Neural cell (in vitro differentiated cells): ENCODE results near the gene NUP50. TPM values are rescaled to one million over a fixed set of nuclear protein-coding genes. Genes with fewer than 3 reads are reported as not detected.

ENCODE experiments used
- H2AFZ ChIP-seq: fragments of 200-600, 300-800 bp; sonication (generic), shearing (Covaris generic); 2 replicates; pipeline ENCODE4 v1.6.0; 2014; ENCODE audit warnings: low read depth, mild to moderate bottlenecking, antibody characterized with exemption, low read length, moderate library complexity
- H3F3A ChIP-seq: fragments of 200-600 bp; shearing (Covaris generic); 2 replicates; pipeline ENCODE4 v1.6.1; 2016; ENCODE audit warnings: mild to moderate bottlenecking, moderate library complexity, mixed read lengths, antibody characterized with exemption, low read length; ENCODE audit not compliant: insufficient read depth, poor library complexity, severe bottlenecking
- H3K27ac ChIP-seq: fragments of 200-600, 300-800 bp; sonication (generic), shearing (Covaris generic); 2 replicates; pipeline ENCODE4 v1.5.1; 2014; ENCODE audit warnings: mild to moderate bottlenecking, low read length, moderate library complexity
- H3K27me3 ChIP-seq: fragments of 300-800, 200-600 bp; sonication (generic), shearing (Covaris generic); 2 replicates; pipeline ENCODE4 v1.6.0; 2014; ENCODE audit warnings: mild to moderate bottlenecking, low read depth, low read length, moderate library complexity; ENCODE audit not compliant: insufficient read depth
- H3K36me3 ChIP-seq: fragments of 300-800, 200-600 bp; sonication (generic), shearing (Covaris generic); 2 replicates; pipeline ENCODE4 v1.5.1; 2014; ENCODE audit warnings: mild to moderate bottlenecking, antibody characterized with exemption, low read length, moderate library complexity; ENCODE audit not compliant: insufficient read depth
- H3K4me2 ChIP-seq: fragments of 300-800, 200-600 bp; sonication (generic), shearing (Covaris generic); 2 replicates; pipeline ENCODE4 v1.6.0; 2014; ENCODE audit warnings: mild to moderate bottlenecking, low read length
- H3K4me3 ChIP-seq: fragments of 300-800, 200-600 bp; sonication (generic), shearing (Covaris generic); 2 replicates; pipeline ENCODE4 v1.5.1; 2014; ENCODE audit warnings: mild to moderate bottlenecking, low read length, moderate library complexity
- H3K79me2 ChIP-seq: fragments of 200-600 bp; shearing (Covaris generic); replicated peaks from 2 replicates; pipeline ENCODE4 v1.6.0; 2014; ENCODE audit warnings: mild to moderate bottlenecking, low read length, moderate library complexity; ENCODE audit not compliant: insufficient read depth
- H3K9ac ChIP-seq: fragments of 300-800, 200-600 bp; sonication (generic), shearing (Covaris generic); 2 replicates; pipeline ENCODE4 v1.6.1; 2016; ENCODE audit warnings: mild to moderate bottlenecking, low read length, mixed read lengths
- H3K9me2 ChIP-seq: fragments of 200-600 bp; shearing (Covaris generic); 2 replicates; pipeline ENCODE4 v1.6.1; 2016; ENCODE audit warnings: mild to moderate bottlenecking, low read length, mixed read lengths; ENCODE audit not compliant: insufficient read depth
- H3K9me3 ChIP-seq: fragments of 200-600, 300-800 bp; sonication (generic), shearing (Covaris generic); 2 replicates; pipeline ENCODE4 v1.6.1; 2016; ENCODE audit warnings: mild to moderate bottlenecking, mixed run types, low read length, moderate library complexity, mixed read lengths
- H4K20me1 ChIP-seq: fragments of 200-600 bp; shearing (Covaris generic); 2 replicates; pipeline ENCODE4 v1.6.1; 2016; ENCODE audit warnings: mild to moderate bottlenecking, mixed run types; ENCODE audit not compliant: insufficient read depth
- CTCF ChIP-seq: fragments of 450-650 bp; IDR thresholded peaks from 2 replicates; pipeline ENCODE4 v1.5.1; 2014; ENCODE audit warnings: antibody characterized with exemption, mild to moderate bottlenecking, moderate library complexity; ENCODE audit not compliant: poor library complexity, severe bottlenecking
- EP300 ChIP-seq: fragments of 450-650 bp; conservative IDR thresholded peaks from 2 replicates; pipeline ENCODE4 v1.6.1; 2014; ENCODE audit warnings: antibody characterized with exemption, mild to moderate bottlenecking, moderate library complexity; ENCODE audit not compliant: poor library complexity, severe bottlenecking
- EZH2 ChIP-seq: fragments of 200-600, 300-800 bp; shearing (Covaris generic), sonication (generic); IDR thresholded peaks from 2 replicates; pipeline ENCODE4 v1.6.1; 2014; ENCODE audit warnings: antibody characterized with exemption, low read length, borderline replicate concordance, mild to moderate bottlenecking; ENCODE audit not compliant: insufficient read depth, poor library complexity, severe bottlenecking
- MXI1 ChIP-seq: fragments of 450-650 bp; conservative IDR thresholded peaks from 2 replicates; pipeline ENCODE4 v1.6.1; 2014; ENCODE audit warnings: antibody characterized with exemption, mild to moderate bottlenecking; ENCODE audit not compliant: poor library complexity, severe bottlenecking
- POLR2AphosphoS5 ChIP-seq: IDR thresholded peaks from 2 replicates; pipeline ENCODE4 v1.6.1; 2012
- RAD21 ChIP-seq: fragments of 450-650 bp; conservative IDR thresholded peaks from 2 replicates; pipeline ENCODE4 v1.6.1; 2014; ENCODE audit warnings: antibody characterized with exemption, mild to moderate bottlenecking, moderate library complexity
- SMC3 ChIP-seq: fragments of 450-650 bp; conservative IDR thresholded peaks from 2 replicates; pipeline ENCODE4 v1.6.1; 2014; ENCODE audit warnings: antibody characterized with exemption, mild to moderate bottlenecking, moderate library complexity; ENCODE audit not compliant: poor library complexity
- TAF1 ChIP-seq: IDR thresholded peaks from 2 replicates; pipeline ENCODE4 v1.6.1; 2012; ENCODE audit warnings: low read depth
- polyA plus RNA-seq: library from polyadenylated mRNA; depleted of rRNA; stranded (reverse); fragments of >200 nt; gene quantifications from 2 replicates; pipeline ENCODE4 v1.2.3, GENCODE V29; 2014
- TF ChIP-seq, protein P1 (sequence below): IDR thresholded peaks from 2 replicates; pipeline ENCODE4 v1.6.1; 2012; ENCODE audit warnings: borderline replicate concordance

NUP50 gene
- polyA plus RNA-seq, 1 donor from 2014 or later = 38.7 TPM

DNA sequence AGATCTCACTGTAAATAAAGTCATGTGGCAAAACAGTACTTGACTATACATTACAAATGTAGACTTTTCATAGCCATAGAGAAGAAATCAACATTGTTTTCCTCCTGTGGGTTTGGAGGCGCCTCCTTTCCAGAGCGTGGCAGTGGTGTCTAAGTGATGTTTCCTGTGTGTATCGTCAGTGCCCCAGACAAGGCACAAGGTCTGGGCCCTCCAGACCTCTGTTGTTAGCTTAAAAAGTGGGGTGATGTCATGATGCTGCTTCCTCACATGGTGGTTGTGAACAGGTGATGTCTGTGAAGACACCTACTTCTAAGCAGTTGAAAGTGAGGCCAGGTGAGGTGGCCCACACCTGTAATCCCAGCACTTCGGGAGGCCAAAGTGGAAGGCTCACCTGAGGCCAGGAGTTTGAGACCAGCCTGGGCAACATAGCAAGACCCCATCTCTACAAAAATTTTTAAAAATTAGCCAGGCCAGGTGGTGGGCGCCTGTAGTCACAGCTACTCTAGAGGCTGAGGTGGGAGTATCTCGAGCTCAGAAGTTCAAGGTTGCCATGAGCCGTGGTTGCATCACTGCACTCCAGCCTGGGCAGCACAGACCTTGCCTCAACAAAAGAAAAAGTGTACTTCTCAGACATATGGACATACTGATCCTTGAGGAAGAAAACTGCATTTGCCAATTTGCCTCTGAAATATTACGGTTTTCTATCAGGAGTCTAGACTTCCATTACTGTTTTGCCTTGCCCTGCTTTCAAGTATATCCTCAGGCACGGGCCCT, 15.7 kb downstream of the NUP50 start:
- Histone ChIP-seq H3K9me2 (no peaks in the 10 kb centered on the region), H3K9ac (no peak overlapping the region), H3K36me3 (peaks cover 7% of the 10 kb centered on the region), H3K79me2 (peaks cover 9% of the 10 kb centered on the region), H3K9me3 (no peaks in the 10 kb centered on the region), H2AFZ (no peak overlapping the region), H3K4me3 (no peak overlapping the region), H3K27ac (no peak overlapping the region), H4K20me1 (no peaks in the 10 kb centered on the region), H3F3A (no peaks in the 10 kb centered on the region), H3K4me2 (no peak overlapping the region), H3K27me3 (no peaks in the 10 kb centered on the region)
- TF ChIP-seq MXI1 (no peak), TAF1 (no peak), POLR2AphosphoS5 (no peak), EP300 (no peak), CTCF (no peak), RAD21 (no peak), EZH2 (no peak), SMC3 (no peak)
- TF ChIP-seq, protein P1, sequence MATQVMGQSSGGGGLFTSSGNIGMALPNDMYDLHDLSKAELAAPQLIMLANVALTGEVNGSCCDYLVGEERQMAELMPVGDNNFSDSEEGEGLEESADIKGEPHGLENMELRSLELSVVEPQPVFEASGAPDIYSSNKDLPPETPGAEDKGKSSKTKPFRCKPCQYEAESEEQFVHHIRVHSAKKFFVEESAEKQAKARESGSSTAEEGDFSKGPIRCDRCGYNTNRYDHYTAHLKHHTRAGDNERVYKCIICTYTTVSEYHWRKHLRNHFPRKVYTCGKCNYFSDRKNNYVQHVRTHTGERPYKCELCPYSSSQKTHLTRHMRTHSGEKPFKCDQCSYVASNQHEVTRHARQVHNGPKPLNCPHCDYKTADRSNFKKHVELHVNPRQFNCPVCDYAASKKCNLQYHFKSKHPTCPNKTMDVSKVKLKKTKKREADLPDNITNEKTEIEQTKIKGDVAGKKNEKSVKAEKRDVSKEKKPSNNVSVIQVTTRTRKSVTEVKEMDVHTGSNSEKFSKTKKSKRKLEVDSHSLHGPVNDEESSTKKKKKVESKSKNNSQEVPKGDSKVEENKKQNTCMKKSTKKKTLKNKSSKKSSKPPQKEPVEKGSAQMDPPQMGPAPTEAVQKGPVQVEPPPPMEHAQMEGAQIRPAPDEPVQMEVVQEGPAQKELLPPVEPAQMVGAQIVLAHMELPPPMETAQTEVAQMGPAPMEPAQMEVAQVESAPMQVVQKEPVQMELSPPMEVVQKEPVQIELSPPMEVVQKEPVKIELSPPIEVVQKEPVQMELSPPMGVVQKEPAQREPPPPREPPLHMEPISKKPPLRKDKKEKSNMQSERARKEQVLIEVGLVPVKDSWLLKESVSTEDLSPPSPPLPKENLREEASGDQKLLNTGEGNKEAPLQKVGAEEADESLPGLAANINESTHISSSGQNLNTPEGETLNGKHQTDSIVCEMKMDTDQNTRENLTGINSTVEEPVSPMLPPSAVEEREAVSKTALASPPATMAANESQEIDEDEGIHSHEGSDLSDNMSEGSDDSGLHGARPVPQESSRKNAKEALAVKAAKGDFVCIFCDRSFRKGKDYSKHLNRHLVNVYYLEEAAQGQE = no peak

DNA sequence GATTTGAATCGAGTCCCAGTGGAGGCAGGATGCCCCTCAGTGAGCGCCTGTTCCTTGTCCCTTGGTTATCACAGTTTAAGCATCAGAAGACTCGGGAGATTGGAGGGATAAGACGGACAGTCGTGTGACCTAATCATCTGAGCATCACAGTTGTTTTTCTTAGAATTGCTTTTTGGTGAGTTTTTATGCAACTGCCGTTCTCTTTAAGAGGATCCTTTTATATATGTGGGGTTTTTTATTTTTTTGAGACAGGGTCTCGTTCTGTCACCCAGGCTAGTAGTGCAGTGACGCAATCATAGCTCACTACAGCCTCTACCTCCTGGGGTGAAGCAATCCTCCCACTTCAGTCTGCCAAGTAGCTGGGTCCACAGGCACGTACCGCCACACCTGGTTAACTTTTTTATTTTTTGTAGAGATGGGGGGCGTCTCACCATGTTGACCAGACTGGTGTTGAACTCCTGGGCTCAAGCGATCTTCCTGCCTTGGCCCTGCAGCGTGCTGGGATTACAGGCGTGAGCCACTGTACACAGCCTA, 16.5 kb downstream of the NUP50 start:
- Histone ChIP-seq H3K9me3 (no peaks in the 10 kb centered on the region), H2AFZ (no peak overlapping the region), H3K79me2 (peaks cover 9% of the 10 kb centered on the region), H3K27ac (no peak overlapping the region), H4K20me1 (no peaks in the 10 kb centered on the region), H3K4me3 (no peak overlapping the region), H3F3A (no peaks in the 10 kb centered on the region), H3K9me2 (no peaks in the 10 kb centered on the region), H3K4me2 (no peak overlapping the region), H3K9ac (no peak overlapping the region), H3K27me3 (no peaks in the 10 kb centered on the region), H3K36me3 (peaks cover 7% of the 10 kb centered on the region)
- TF ChIP-seq RAD21 = no peak
- no peak for TF ChIP-seq EP300
- no peak for TF ChIP-seq CTCF
- no peak for TF ChIP-seq MXI1
- TF ChIP-seq, protein P1 = no peak
- TF ChIP-seq EZH2 = no peak
- TF ChIP-seq TAF1 = no peak
- no peak for TF ChIP-seq POLR2AphosphoS5
- no peak for TF ChIP-seq SMC3
